GM13977 (cell line): ENCODE measurements around the gene SNTG2.

Experiments used
- DNase-seq: peaks from one replicate; pipeline ENCODE4 v3.0.0; 2012; ENCODE audit warnings: low spot score
- CTCF ChIP-seq: IDR thresholded peaks from 2 replicates; pipeline ENCODE4 v1.5.1; 2012; ENCODE audit warnings: mild to moderate bottlenecking, control low read depth; ENCODE audit not compliant: insufficient read depth; ENCODE audit errors: extremely low read depth, missing control alignments
- in situ Hi-C: fragments of 300-500 bp; cut with MboI; formaldehyde crosslinking; loops from one replicate; pipeline ENCODE4 v1.12.0; 2022; ENCODE audit warnings: low sequenced_read_pairs, low pct_unique_long_range_greater_than_20kb, mixed read lengths, inconsistent platforms; ENCODE audit not compliant: unreplicated experiment

The SNTG2 gene

GRCh38 chr2:949384-950079 is 1.1 kb upstream of the SNTG2 start:
- no peak for DNase-seq
- in situ Hi-C loops, result no loop called here
- TF ChIP-seq CTCF, result no peak

- DNase-seq, result no peak
Measured at GRCh38 chr2:951224-952006, 766 bp downstream of the SNTG2 start.

GRCh38 chr2:953408-953807 is 2.8 kb downstream of the SNTG2 start:
- DNase-seq, result no peak
- in situ Hi-C loops, result no loop called here
- no peak for TF ChIP-seq CTCF

More at GRCh38 chr2:951224-952006, 766 bp downstream of the SNTG2 start:
- in situ Hi-C loops, result no loop called here
- TF ChIP-seq CTCF, result no peak

- TF ChIP-seq CTCF, result no peak
- DNase-seq, result no peak
- in situ Hi-C loops, result no loop called here
Measured at GRCh38 chr2:953975-954686, 3.5 kb downstream of the SNTG2 start.

- TF ChIP-seq CTCF, result no peak
Measured at GRCh38 chr2:954687-955000, 4.0 kb downstream of the SNTG2 start.

GRCh38 chr2:955829-956731 is 5.4 kb downstream of the SNTG2 start:
- TF ChIP-seq CTCF, result no peak
- no peak for DNase-seq
- in situ Hi-C loops, result no loop called here

More at GRCh38 chr2:954687-955000, 4.0 kb downstream of the SNTG2 start:
- no peak for DNase-seq
- in situ Hi-C loops, result no loop called here
